ENCODE results near the gene HEG1. TPM values are rescaled to one million over a fixed set of nuclear protein-coding genes. Genes with fewer than 3 reads are reported as not detected.

Gene HEG1
- total RNA-seq, 2 donors from 2014 or later = 202 to 210 TPM

- peaks cover 0 to 42% of the 10 kb centered on the region in 2 donors for H3K4me1 ChIP-seq
- H3K4me3 ChIP-seq = no peak overlapping the region
- H3K27me3 ChIP-seq = no peaks in the 10 kb centered on the region
- TF ChIP-seq CTCF (IDR thresholded peaks at IDR 0.05) = no peak
- DNase-seq (ENCODE audit: low spot score) = peak; percentile 74
- H3K27ac ChIP-seq = peak overlapping the region; percentile 64 to 82
- no peaks in the 10 kb centered on the region for H3K9me3 ChIP-seq
- peaks cover 49% of the 10 kb centered on the region for H3K36me3 ChIP-seq
These were observed 70.4 kb downstream of the HEG1 start for GRCh38 chr3:124985349-124985748.

GRCh38 chr3:124984754-124985153, 71.0 kb downstream of the HEG1 start:
- Histone ChIP-seq H3K36me3 (peaks cover 43% of the 10 kb centered on the region), H3K27ac (peak overlapping the region; percentile 64 to 82), H3K4me3 (no peak overlapping the region), H3K4me1 (peaks cover 0 to 42% of the 10 kb centered on the region in 2 donors), H3K27me3 (no peaks in the 10 kb centered on the region), H3K9me3 (no peaks in the 10 kb centered on the region)
- DNase-seq (ENCODE audit: low spot score) = no peak
- no peak for TF ChIP-seq CTCF (IDR thresholded peaks at IDR 0.05)

GRCh38 chr3:124982855-124983254, 72.9 kb downstream of the HEG1 start:
- Histone ChIP-seq H3K27ac (no peak overlapping the region), H3K36me3 (peaks cover 30% of the 10 kb centered on the region), H3K4me3 (no peak overlapping the region), H3K9me3 (no peaks in the 10 kb centered on the region), H3K27me3 (no peaks in the 10 kb centered on the region), H3K4me1 (peaks cover 0 to 42% of the 10 kb centered on the region in 2 donors)
- DNase-seq (ENCODE audit: low spot score) = no peak
- TF ChIP-seq CTCF (IDR thresholded peaks at IDR 0.05) = no peak

GRCh38 chr3:124981472-124981871, 74.3 kb downstream of the HEG1 start:
- H3K36me3 ChIP-seq = peaks cover 35% of the 10 kb centered on the region
- H3K27ac ChIP-seq = no peak overlapping the region
- H3K4me3 ChIP-seq = no peak overlapping the region
- no peaks in the 10 kb centered on the region for H3K27me3 ChIP-seq
- TF ChIP-seq CTCF (IDR thresholded peaks at IDR 0.05) = no peak
- H3K4me1 ChIP-seq = peaks cover 0 to 33% of the 10 kb centered on the region in 2 donors
- H3K9me3 ChIP-seq = no peaks in the 10 kb centered on the region
- no peak for DNase-seq (ENCODE audit: low spot score)

GRCh38 chr3:124978627-124979026, 77.2 kb downstream of the HEG1 start:
- TF ChIP-seq CTCF (IDR thresholded peaks at IDR 0.05) = no peak
- Histone ChIP-seq H3K9me3 (no peaks in the 10 kb centered on the region), H3K27ac (no peak overlapping the region), H3K36me3 (peaks cover 51% of the 10 kb centered on the region), H3K27me3 (no peaks in the 10 kb centered on the region), H3K4me3 (no peak overlapping the region), H3K4me1 (peaks cover 0 to 7% of the 10 kb centered on the region in 2 donors)
- no peak for DNase-seq (ENCODE audit: low spot score)

GRCh38 chr3:124976383-124976782, 79.4 kb downstream of the HEG1 start:
- no peak for DNase-seq (ENCODE audit: low spot score)
- Histone ChIP-seq H3K9me3 (no peaks in the 10 kb centered on the region), H3K27me3 (no peaks in the 10 kb centered on the region), H3K4me1 (no peaks in the 10 kb centered on the region), H3K4me3 (no peak overlapping the region), H3K27ac (no peak overlapping the region), H3K36me3 (peaks cover 63% of the 10 kb centered on the region)
- no peak for TF ChIP-seq CTCF (IDR thresholded peaks at IDR 0.05)

Measured in right atrium auricular region (tissue), 2 donors.